GM18870 (cell line): ENCODE data around the gene MXRA7.

Source experiments
- ATAC-seq: cut with Tn5 transposase; IDR thresholded peaks from one replicate; pipeline ENCODE4 v1.9.1; 2021; ENCODE audit warnings: moderate library complexity; ENCODE audit not compliant: unreplicated experiment

MXRA7 gene

DNA sequence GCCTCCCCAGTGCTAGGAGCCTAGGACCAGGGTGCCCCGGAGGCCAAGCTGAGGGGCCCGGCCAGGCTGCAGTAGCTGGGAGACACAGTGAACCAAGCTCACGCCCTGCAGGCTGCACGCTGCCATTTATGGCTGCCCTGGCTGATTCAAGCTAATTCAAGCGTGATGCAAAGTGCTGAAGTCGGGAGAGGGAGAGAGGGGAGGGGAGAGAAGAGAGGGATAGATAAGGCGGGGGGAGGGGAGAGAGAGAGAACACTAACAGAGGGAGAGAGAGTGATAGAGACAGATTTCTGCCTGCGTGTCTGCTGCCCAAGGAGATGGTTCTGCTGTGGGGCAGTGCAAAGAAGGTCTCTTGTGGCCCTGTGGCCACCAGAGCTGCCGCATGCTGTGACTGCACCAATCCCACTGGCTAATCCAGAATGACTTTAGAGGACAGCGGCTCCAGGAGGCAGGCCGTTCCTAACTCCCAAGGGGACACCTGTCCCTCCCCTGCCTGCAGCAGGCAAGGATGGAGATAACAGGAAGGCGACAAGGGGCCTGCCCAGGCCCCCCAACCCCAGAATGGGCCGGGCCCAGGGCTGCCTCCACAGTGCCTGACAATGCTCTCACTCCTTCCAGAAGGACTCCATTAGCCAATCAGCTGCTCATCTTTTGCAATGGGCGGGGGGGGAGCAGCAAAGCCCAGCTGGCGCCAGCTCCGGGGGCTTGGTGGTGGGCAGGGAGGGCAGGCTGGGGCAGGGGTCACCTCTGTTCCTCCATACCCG, 12.9 kb downstream of the MXRA7 start:
- no peak for ATAC-seq

DNA sequence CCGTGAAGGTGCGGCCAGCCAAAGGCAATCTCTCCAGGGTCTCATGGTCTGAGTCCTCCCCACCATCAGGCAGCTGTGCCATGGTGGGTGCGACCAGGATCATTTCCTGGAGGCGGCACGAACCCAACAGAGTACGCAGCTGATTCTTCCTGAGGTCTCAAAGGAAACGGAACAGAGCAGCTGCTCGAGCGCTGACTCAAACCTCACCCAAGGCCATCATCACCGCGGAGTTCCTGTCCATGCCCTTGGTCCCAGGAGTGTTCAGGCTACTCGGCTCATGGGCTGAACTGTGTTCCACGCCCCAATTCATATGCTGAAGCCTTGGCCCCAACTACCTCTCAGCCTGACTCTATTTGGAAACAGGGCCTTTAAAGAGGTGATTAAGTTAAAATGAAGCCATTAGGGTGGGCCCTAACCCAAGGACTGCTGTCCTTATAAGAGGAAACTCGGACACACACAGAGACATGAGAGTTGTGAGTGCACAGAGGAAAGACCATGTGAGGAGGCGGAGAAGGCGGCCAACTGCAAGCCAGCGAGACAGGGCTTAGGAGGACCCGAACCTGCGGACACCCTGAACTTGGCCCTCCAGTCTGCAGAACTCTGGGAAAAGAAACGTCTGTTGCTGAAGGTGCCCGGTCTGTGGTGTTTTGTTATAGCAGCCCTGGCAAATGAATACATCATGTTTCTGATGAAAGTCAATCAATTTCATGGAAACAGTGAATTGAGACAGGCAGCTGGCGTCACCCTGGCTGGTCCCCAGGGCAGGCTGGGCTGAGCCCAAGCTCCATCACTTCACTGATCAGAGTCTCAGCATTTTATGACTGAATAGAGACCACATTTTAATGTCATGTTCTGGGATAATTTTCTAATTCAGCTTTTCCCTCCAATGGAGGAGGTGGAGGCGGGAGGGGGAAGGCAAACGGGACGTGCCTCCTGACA, 13.7 kb downstream of the MXRA7 start:
- ATAC-seq: no peak

DNA sequence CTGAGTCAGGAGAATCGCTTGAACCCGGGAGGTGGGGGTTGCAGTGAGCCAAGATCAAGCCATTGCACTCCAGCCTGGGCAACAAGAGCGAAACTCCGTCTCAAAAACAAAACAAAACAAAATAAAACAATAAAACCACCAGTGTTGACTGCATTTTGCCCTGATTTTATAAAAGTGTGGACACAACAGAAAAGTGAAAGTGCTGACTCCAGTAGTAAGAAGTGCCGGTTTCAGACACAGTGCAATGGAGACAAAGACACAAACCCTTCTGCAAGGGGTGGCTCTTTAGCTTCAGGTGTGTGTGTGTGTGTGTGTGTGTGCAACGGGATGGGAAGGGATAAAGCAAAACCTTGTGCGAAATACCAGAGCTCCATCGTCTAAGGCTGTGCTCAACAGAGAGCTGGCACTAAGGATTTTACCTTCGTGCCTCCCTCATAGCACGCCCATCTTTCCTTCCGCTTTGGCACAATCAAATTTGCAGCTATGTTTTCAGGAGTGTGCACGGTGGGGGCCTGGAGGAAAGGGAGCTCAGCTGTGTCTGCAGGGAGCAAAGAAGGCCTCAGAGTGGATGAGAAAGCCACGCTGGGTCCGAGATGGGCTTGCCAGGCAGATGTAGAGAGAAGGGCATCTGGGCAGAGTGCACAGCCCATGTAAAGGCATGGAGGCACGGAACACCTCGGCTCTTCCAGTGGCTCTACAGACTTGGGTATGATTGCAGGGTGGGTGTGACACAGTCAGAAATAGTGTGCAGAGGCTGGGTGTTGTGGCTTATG, 15.5 kb downstream of the MXRA7 start:
- no peak for ATAC-seq

DNA sequence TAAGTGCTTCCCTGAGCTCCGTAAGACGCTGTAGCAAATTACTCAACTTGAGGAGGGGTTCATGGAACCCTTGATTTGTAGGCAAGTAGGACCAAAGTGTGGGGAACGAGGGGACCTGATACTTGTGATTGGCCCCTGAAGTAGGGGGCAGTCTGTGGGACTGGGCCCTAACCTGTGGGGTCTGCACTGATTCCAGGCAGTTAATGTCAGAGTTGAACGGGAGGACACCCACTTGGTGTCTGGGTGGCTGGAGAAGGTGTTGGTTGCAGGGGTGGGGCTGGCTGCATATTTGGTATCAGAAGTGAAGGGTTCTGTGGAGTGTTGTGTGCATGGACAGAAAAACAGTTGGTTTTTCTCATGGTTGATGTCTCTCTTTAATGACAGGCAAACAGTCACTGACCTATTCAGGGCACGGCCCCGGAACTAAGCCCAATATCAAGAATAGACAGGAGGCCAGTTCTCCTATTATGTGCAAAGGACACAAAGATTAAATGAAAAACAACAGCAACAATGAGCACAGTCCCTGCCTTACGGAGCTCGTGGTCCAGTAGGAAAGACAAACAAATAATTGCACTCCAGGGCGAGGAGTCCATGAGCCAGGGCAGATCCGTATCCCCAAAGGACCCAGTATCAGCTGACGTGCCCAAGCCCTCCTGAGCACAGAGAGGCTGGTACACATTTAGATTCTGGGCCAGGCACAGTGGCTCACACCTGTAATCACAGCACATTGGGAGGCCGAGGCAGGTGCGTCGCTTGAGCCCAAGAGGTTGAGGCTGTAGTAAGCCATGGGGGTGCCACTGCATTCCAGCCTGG, 19.2 kb downstream of the MXRA7 start:
- ATAC-seq: no peak

DNA sequence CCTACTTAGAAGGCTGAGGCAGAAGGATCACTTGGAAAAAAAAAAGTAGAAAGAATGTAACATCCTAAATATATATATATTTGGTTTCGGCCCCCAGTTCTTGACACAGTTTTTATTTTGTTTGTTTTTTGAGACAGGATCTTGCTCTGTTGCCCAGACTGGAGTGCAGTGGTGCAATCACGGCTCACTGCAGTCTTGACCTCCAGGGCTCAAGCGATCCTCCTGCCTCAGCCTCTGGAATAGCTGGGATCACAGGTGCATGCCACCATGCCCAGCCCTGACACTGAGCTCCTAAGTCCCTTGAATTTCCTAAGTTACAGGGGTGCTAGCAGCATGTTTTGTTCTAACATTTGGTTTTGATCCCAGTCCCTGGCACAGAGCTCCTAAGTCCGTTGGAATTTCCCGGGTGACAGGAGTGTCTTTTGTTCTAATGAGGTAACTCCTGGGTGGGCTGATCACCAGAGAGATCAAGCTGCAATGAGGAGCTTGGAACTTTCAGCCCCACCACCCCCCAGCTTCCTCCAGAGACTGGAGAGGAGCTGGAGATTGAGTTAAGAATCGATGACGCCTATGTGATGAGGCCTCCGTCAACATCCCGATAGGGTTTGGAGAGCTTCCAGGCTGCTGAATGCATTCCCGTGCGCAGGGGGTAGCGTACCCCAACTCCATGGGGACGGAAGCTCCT, 20.0 kb downstream of the MXRA7 start:
- ATAC-seq: no peak

DNA sequence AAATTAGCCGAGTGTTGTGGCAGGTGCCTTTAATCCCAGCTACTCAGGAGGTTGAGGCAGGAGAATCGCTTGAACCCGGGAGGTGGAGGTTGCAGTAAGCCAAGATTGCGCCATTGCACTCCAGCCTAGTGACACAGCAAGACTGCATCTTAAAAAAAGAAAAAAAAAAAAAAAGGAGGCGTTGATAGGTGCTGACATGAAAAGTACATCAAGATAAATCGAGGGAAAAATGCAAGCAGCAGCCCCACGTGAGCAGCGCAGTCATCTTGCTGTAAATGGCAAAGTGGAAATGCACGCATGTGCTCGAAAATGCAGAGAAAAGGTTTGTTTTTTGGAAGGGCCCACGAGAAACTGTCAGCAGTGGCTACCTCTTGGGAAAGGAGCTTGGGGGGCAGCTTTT, 20.9 kb downstream of the MXRA7 start:
- no peak for ATAC-seq

DNA sequence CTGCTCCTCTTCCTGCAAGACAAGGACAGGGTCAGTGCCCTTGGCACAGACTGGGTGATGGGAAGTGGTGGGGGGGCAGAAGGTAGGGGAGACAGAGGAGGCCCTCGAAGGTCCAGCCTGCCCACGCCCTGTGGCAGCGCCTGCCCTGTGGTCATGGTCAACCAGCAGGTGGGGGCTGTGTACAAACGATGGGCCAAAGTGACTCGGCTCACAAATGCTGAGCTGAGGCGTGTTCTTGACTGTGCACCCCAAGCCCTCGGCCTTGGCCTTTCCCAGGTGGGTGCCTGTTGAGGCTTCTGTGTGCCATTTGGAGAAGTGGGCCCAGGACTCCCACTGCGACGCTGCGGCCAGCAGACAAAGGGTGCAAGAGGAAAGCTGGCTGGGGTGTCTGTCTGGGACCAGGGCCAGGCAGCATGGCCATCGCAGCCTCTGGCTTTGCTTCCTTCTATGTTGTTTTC, 22.6 kb downstream of the MXRA7 start:
- no peak for ATAC-seq

DNA sequence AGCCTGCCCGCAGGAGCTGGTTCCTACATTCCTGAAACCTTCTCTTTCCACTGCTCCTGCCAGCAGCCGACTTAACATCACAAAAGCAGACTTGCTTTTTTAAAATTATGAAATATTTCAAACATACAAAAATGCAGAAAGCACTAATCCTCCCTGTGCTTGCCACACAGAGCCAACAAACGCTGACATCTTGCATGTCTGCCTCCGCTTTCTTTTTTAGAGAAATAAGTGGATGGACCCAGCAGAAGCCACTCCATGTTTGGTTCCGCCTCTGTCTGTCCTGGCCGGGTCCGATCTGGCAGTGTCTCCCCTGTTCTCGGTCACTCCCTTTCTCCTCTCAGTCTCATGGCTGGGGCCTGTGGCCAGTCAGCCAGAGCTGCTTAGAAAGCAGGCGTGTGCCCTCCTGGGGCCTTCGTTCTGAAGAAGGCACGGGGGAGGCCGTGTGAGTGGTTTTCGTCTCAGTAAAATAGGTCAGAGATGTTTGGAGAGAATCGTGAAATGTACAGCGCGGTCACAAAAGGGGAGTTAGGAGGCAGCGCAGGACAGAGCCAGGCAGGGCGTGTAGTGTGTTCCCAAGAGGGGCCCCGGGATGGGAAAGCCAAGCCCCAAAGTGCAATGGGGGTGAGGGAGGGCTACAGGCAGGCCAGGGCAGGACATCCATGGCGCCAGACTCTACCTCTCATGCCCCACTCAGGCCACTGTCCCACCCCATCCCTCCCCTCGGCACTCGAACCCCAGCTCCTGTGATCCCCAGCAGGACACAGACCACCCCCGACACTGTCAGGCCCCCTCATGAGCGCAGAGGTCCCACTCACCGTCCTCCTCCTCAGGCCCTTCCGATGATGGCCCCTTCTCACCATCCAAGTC, 23.2 kb downstream of the MXRA7 start:
- ATAC-seq: no peak

DNA sequence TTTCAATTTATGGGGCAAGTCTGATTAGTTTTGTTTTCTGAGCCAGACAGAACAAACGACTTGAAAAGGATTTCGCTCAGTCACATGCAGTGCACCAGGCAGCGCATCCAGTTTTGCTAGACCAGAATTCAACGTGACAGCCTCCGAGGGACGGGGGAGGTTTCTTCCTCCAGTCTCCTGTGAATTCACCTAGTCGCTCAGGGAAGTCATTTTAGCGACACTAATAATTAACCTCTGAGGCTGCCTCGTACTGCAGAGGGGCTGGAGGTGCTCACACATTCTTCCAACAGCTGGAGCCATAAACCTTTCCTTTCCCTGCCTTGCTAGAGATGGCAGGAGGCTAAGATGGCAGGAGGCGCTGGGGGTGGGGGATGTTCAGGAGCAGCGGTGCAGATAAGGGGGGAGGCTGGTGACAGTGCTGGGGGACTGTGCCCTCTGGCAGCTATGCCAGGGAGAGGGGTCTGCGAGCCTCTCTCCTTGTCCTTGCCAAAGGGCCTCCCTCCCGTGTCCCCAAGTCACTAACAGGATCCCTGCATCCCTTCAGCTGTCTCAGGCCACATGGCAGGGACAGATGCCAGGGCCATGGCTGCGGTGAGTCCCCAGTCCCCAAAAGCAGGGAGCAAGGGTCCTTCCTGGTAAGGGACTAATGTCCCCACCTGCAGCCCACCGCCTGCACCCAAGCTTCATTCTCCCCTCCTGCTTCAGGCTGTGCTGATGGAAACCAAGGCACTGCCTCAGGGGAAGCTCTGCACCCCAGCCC, 24.0 kb downstream of the MXRA7 start:
- no peak for ATAC-seq

DNA sequence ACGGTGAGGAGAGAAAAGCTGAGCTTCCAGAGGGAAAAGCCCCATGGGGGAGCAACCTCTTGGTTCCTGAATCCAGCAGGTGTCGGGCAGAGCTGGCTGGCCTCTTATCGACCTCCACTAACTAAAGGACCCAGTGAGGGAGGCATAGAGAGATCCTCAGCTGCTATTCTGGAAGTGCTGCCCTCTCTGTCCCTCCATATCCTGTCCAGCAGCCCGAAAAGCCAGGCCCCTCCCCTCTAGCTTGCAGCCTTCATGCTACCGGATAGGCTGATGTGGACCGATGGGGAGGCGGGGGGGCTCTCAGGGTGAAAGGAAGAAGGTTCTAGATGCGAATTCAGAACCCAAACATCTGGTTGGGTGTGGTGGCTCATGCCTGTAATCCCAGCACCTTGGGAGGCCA, 24.9 kb downstream of the MXRA7 start:
- no peak for ATAC-seq

DNA sequence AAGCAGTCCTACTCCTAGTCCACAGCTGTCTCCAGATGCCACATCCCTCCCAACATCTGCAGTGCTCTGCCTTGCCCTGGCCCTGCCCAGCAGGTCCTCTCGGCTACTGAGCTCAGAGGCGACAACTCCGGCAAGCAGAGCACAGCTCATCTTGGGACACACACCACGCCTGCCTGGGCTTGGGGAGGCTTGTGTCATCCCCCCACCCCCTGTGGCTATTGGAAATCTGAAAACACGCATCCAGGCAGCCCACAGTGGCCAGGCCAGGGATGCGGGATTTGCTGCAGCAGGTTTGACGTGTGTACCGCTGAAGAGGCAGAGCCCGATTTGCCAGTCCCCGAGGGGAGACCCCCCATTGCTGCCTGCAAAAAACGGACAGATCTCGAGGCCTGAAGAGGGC, 25.4 kb downstream of the MXRA7 start:
- ATAC-seq: no peak

DNA sequence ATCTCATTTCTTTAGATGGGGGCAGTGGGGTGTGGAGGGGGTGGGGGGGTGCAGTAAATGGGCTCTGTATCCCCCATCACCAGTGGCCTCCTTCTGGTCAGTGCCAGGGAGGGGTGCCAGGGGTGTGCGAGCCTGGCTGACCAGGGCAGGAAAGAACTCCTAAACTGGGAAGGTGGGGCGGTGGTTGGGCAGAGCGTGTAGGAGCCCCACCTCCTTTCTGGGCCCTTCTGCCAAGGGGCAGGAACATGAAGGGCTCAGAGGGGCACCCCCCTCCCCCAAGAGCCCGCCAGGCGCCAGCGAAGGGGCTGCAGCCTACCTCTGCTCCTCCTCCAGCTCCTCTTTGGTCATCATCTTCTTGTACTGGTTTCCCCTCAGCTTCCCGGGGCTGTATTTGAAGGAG, 26.0 kb downstream of the MXRA7 start:
- no peak for ATAC-seq

DNA sequence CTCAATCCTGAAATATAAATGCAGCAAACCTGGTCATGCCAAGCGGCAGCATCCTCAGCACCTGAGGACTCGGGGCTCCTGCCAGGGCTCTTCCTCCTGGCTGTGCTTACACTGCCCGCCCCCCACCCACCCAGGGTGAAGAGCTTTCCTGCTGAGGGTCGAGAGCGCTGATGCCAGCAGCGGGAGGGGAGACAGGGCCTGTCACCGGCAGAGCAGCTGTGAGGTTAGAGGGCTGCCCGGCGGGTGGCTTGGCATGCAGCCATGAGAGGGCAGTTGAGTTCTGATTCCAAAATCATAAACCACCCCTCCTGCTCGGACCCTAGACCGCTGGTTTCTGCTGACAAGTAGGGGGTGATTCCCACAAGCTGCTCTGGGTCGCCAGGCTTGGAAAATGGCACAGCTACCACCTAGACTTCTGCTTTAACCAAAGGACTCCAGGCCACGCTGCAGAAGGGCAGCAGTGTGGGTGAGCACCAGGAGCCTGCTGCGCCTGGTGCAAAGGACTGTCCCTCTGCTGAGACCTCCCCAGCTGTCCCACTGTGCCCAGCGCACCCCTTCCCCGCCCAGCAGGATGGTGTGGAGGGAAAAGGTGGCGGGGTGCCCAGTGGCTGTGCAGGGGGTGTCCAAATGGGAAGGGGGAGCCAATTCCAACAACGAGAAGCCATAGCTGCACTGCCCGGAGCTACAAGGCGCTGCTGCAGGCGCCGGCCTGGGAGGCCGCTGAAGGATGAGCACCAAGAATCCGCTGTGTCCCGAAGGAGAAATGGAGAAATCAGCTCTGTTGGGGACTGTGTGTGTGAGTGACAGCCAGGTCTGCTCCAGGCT, 26.6 kb downstream of the MXRA7 start:
- ATAC-seq: no peak

DNA sequence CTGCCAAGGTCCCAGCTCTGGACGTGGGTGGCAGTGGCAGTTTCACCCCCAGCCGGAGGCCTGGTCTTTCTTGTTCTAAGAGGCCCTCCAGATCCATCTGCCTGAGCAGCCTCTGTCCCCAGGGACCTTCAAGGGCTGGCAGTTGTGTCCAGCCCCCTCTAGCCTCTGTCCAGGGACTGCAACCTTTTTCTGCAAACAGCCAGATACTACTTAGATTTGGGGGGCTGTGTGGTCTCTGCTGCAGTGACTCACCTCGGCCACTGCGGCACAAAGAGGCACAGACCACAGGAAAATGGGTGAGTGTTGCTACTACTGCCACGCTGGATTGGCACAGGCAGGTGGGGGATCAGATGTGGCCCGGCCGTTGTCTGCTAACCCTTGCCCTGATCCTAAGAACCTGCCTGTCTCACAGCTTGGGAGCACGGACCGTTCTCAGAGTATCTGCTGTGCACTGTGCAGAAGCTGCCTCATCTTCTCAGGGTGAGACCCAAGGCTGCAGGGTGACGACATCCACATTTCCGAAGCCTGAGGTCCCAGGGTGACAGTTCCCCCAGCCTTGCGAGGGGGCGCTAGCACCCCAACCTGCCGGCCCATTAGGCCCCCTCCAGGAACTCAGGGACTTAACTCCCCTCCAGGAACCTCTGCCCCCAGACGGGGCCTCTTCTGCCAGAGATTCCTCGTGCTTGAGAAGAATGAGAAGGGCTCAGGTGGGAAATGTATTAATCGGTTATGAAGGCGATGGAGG, 27.6 kb downstream of the MXRA7 start:
- ATAC-seq: no peak

DNA sequence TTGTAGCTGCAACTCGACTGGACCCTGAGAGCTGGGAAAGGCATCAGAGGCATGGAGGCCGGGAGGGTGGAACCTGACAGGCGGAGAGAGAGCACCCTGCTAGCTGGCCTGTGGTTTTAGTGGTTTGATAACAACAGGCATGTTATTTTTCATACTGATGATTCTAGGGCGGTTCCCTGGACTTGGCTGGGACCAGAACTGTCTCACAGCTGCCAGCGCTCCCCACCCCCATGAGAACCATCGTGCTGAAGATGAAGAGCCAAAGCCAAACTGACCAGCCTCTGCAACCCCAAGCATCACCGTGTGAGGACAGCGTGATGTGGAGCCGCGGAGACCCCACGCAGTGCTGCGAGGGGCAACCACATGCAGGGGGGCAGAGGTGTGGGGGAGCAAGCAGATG, 28.5 kb downstream of the MXRA7 start:
- ATAC-seq: no peak

DNA sequence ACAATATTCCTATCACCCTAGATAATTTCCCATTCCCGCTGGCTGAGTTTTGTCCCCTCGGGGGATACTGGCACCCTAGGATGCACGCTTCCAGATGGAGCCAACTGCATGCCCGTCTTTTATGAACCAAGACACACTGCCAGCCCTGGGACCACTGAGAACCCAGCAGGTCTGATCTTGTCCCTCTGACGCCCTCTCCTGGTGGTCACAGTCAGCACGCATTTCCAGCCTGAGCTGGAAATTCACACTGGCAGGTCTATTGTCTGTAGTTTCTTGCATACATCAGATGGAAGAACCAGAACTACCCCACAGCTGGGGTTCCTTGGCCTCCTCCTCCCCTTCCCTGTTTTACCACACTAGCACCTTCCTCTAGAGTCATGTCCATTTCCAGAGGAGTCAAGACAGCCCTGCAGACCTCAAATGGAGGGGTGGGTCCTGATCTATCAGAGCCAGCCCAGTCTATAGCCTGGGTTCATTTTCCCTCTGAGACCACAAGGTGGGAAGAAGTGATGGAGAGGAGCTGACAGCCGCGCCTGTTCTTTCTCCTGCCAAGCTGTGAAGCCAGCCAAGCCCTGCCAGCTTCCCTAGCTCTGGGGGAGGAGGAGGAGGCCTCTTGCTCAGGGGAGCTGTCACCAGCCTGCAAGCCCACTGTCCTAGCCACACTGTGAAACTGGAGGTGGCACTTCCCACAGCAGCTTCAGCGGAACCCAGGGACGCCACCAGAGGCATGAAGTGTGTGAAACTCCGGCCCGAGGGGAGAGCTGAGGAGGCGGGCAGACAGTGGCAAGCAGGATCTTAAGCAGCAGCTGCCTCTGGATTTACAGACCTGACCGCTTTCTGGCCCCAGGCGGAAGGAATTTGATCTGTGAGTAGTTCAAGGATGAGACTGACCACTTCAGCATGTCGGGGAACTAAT, 29.3 kb downstream of the MXRA7 start:
- ATAC-seq: no peak
